ENCODE results near the gene TANK.
"Not testable (repeated sequence)": the region's sequence is repeated elsewhere in the genome, so short reads cannot be mapped to it uniquely, and the experiment has no call there.

Gene TANK

DNA sequence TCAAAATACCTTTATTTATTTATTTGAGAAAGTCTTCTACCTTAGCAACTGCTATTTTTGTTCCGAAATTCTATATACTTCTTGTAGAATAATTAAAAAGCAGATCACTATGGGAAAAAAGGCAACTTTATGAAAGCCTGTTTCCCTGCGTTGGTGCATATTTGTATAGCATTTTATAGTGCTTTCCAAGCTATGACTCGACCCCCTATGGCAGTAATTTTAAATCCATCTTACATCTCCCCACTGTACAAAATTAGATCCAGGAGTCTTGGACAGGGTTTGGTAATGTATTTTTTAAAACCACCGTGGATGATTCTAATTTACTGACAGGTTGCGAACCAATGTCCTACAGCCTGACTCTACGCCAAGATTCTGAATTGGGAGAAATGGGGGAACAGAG is 10.1 kb downstream of the TANK start:
- no peak for DNase-seq

DNA sequence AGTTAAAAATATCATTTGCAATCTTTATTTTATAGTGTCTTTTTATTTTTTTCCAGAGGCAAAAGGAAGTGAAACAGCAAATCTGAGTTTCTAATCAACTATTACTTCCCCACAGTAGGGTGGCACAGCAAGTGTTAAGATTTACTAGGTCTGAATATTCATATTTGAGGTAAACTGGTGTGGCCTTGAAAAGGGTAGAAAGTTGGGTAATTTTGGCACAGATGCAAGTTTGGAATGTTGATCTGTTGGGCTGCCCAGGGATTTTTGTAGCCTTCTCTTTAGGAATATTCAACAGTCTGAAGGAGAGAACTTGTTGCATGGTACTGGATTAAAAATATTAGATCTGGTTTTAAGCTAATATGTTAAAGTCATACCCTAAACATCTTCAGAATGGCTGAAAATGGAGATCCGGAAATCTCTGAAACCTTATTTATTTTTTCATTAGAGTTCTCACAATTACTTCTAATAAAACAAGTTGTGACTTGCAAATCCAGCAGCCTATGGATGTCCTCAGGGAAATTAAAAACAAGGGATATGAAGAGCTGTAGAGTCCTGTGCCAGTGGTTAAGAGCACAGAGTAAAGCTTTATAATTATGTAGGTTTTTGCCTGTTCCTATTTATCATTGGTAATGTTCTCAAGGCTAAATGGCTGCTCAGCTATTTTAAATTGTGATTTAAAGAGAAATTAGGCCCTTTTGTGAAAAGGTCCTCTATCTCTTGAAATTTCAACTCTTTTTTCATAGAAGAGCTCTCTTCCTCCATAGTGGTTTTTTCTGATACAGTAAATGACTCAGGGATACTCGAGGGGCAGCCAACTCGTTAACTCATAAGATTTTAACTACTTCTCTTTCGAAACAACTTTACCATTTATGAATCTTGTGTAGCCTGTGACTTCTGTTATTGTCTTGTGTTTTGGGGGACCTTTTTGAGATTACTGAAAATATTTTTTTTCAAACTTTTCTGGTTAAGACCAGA is 11.0 kb downstream of the TANK start:
- DNase-seq: no peak

DNA sequence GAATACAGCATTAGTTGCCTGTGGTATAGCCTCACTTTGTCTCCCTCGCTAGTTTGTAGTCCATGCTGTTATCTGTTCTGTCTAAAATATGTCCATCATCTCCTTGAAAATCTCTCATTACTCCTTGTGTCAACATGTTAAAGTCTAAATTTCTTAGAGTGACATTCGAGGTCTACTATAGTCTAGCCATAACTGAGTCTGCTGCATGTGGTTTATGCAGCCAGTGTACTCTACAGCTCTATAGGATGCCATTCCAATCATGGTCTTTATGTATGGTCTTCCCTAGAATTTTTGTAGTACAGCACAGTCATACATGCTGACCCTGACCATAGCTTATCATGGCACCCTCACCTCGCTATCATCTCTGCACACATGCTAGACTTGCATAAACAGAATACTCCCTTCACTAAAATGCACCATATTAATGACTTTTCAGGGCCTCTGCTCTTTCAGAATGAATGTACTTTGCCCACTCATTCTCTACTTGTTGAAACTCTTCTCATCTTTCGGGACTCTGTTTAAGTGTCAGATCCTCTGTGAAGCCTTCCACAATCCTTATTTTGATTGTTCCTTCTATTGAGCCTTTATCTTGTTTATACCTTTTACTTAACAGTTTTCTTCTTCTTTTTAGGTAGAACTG is 12.8 kb downstream of the TANK start:
- DNase-seq: peak; percentile 32 to 33

DNA sequence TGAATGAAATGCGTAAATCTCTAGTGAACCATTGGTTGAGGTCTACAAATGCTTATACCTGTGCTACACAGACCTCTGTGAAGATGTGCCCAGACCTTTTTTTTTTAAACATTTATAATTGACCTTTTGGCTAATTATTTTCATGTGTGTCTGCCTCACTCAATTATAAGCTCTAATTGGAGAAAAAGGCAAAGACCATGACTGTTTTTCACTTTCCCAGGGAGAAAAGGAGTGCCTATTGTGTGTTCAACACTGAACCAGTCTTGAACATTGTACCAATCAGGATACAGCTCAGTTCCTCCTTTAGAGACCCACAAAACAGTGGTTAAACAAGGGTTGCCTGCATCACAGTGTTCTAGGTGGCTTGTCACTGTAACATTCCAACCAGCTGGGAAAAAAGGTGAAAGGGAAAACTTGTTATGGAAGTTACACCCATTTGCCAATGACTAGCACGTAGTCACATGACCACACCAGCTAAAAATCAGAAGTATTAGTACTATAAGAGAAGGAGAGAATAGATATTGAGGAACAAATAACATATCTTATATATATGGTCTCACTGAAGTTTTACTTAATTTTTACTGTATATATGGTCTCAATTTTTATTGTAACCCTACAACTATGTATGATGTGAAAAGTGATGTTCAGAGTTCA is 13.4 kb downstream of the TANK start:
- no peak for DNase-seq

DNA sequence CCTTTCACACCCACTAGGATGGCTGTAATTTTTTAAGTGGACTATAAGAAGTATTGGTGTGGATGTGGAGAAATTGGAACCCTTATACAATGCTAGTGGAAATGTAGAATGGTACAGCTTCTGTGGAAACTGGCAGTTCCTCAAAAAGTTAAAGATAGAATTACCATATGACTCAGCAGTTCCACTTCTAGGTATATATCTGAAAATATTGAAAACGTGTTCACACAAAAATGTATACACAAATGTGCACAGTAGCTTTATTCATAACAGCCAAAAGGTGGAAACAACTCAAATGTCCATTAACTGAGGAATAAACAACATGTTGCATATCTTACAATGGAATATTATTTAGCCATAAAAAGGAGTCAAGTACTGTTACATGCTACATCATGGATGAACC is 17.7 kb downstream of the TANK start:
- DNase-seq: no peak

DNA sequence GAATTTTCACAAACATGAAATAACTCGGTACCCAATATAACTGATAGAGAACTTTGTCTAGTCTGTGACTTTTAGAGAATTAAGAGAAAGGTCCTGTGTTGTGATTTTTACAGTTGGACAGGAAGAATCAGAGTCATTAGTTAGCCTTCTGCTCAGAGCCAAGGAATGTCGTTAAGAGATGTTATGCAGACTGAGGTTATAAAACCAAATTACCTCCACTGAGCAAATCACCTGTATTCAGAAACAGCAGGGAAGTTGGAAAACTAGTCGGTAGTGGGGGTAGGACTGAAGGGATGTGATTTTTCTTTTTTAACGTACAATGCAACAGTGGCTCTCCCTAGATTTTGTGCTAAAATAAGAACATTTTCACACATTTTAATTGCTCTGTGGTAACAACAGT is 18.5 kb downstream of the TANK start:
- DNase-seq: no peak

DNA sequence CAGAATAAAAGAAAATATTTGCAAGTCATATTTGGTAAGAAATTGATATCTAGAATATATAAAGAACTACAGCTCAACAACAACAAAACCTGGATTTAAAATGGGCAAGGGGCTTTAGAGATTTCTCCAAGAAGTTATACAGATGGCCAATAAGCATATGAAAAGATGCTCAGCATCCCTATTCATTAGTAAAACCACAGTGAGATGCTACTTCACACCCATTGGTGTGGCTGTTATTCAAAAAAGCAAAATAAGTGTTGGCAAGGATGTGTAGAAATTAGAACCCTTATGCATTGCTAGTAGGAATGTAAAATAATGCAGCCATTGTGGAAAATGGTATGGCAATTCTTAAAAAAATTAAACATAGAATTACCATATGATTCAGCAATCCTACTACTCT is 29.8 kb downstream of the TANK start:
- DNase-seq: no peak

DNA sequence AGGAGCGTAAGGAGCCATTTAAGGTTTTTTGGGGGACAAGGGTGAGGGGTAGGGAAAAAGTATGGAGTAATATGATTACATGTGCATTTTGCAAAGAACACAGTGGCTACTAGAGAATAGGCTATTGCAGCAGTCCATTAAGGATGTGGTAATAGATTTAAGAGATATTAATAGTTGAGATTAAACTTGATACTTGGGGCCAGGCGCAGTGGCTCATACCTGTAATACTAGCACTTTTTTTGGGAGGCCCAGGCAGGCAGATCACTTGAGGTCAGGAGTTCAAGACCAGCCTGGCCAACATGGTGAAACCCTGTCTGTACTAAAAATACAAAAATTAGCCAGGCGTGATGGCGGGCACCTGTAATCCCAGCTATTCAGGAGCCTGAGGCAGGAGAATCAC is 35.4 kb downstream of the TANK start:
- not testable (repeated sequence) for DNase-seq

DNA sequence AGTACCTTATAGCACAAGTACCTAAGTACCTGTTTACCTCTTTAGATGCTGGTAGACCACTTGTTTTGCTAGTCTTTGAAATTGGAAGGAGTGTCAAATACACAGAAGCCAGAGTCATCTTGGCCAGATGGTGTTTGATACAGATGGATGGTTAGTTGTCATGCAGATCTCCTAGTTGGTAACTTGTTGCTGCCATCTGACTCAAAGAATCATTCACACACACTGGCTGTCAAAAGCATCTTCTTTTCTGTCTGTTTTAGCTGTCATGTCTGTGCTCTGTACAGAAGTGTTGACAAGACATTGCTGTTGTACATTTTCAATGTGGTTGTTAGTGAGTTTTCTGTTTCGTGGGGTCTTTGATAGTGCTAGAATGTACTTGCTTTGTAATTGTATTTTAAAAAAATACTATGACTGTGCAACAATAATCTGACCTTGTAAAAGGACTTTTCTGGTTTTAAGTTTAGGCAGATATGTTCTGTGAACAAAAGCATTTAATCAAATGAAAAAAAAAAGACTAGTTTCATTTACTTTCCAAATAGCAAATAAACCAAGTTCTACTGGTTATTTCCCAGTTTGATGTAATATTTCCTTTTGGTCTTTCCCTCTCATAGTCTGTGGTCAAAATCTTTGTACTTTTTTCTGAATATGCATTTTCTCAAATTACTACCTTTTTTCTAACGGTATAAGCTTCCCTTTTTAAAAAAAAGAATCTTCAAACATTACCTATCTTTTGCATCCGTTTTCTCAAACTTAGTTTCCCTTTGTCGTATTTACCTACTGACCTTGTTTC is 39.9 kb downstream of the TANK start:
- no peak for DNase-seq

DNA sequence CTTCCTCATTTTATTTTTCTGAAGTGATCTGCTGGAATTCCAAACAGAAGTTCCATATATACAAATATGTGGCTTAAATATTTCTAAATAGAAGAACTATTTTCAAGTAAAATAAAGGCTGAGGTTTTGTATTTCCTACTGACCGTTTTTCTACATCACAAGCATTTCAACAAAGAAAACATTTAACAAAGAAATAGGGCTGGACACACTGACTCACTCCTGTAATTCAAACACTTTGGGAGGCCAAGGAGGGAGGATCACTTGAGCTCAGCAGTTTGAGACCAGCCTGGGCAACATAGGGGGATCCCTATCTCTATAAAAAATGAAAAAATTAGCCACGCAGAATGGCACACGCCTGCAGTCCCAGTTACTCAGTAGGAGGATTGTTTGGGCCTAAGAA is 44.6 kb downstream of the TANK start:
- no peak for DNase-seq

DNA sequence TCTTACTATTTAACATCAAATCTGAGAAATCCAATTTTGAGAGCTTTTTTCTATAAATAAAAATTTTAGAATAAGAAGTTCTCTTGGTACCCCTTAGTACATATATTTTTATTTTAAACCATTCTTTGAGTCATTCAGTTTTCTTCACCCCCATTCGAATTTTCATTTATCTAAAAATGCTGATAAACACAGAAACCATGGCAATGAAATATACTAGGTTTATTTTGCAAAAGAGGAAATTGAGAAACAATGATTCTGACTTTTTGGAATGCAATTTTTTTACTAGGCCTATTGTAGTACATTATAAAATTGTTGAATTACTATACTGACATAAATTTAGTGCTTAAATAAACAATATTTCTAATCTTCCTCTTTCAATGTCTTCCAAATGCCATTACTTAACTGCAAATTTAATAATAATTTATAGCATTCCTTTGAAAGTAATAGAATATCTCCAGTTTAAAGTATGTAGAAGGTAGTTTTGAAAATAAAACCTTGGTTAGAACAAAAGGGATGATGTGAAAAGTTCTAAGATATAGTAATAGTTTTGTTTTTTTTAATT is 46.3 kb downstream of the TANK start:
- no peak for DNase-seq

DNA sequence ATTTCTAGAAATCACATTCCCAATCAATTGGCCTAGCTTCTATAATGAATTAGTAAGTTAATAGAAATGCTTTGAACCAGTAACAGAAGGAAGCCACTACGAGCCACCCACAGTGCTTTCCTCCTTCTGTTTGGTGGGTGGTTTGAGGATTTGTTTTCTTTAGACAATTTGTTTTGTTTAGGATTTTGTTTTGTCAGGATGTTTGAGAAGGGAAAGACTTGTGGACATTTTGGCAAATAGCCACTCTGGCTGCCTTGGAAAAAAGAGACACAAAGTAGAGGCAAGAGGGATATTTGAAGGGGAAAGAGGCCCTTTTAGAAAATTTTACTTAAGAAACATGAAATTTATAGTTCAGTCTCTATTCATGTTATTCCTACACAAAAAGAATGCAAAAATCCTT is 47.7 kb downstream of the TANK start:
- DNase-seq: no peak

DNA sequence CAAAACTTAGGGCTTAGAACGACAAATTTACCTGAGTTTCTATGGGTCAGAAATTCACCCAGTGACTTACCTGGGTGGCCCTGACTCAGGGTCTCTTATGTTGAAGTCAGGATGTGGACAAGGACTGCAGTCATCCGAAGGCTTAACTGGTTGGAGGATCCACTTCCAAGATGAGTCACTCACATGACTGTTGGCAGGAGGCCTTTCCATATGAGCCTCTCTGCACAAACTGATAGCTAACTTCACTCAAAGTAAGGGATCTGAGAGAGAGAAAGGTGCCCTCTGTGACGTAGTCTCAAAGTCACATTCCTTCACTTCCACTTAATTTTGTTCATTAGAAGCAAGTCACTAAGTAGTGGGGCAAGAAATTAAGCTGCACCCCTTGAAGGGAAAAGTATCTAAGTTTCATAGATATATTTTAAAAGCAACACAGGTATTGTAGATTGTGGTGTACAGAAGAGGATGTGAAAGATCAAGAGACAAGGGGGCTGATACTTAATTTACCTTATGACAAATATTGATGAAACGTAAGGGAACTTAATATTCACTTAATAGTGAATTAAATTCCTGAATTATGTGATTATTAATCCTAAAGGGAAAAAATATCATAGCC is 48.4 kb downstream of the TANK start:
- DNase-seq: no peak

DNA sequence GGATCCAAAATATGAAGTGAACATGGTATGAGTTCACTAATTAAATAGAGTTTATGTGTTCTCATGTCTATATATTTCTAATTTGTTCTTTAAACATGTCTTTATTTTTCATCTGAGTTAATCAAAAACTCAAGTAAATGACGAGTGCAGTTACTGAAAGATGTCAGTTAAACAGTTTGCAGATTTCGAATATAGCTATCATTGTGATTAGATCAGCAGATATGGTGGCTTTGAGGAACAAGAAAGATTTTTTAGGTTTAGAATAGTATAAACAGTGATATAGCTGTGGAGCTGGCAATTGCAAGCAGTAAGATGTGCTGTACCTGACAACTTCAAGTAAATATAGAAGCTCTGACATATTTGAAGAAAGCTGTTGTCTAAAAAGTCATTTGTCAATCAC is 49.7 kb downstream of the TANK start:
- no peak for DNase-seq

DNA sequence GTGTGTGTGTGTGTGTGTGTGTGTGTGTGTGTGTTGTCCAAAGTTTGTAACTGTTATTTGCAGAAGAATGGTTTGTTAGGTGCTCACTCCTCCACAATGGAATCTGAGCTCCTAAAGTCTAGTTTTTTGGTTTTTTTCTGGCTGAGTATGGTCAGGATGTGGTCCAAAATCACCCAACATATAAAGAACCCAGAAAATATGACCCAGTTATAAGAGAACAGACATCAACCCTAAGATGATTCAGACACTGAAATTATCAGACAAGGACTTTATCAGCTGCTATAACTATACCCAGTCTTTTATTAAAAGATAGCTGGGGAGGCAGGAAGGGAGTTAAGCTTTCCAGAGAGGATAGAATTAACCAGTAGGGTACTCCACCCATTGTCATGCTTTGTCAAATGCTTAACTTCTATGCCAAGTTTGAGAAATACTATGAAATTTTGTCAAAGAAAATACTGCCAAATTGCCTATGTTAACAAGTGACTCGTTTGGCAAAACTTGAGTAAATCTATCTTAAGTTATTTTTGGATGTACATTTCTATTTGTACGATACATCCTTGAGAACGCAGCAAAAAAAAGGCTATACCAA is 57.5 kb downstream of the TANK start:
- no peak for DNase-seq

DNA sequence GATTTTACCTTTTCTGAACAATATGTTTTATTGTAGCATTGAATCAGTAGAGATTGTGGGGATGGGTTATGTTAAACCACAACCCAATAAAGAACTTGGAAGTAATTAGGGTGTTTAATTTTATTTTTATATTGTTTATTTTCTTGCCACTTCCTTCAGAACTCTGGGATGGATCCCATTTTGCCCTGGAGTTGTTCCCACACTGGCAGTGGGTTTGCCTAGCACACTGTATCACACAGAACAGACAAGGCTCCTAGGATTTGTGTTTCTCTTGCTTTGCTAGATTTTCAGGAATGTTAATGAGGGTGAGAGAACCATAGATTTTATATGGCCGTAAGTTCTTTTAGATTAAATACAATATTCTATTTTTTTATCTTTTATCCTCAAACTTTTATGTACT is 59.0 kb downstream of the TANK start:
- DNase-seq: no peak

DNA sequence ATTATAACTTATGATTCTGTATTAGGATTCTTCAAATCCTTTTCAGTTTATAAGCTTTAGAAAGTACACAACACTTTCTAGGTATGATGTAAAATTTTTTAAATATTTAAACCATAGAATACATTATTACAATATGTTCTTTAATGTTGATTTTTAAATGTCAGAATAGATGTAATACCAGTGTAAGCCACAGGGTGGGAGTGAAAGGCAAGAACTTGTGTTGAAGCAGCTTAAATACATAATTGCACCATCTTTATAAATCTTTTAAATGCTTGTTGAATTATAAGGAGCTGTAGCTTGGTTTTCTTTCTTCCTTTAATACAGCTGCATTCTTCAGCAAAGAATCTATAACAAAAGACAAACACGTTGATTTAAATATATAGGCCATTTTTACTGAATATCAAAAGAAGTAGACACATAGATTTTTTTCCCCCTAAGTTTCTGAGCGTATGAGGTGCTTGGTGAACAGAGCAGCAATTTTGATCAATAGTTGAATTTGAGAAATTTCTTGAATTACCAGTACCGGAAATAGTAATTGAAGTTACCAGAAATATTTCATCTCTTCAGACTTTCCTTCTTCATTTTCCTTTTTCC is 63.0 kb downstream of the TANK start:
- DNase-seq: no peak

DNA sequence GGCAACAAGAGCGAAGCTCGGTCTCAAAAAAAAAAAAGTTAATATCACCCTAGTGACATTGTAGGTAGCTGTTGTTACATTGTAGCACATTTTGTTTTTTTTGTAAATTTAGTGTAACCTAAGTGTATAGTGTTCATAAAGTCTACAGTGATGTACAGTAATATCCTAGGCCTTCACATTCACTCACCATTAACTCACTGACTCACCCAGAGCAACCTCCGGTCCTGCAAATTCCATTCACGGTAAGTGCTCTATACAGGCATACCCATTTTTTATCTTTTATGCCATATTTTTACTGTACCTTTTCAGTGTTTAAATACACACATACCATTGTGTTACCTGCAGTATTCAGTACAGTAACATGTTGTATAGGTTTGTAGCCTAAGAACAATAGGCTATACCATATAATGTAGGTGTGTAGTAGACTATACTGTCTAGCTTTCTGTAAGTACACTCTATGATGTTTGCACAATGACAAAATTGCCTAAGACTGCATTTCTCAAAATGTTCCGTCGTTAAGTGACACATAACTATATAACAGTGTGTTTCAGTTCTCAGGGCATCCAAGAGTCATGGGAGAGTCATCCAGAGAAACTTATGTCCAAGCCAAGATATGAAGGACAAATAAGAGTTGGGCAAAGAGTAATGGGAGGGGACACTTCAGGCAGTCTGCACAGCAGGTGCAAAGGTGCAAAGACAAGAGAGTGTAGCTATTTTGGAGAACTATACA is 68.4 kb downstream of the TANK start:
- DNase-seq: no peak

DNA sequence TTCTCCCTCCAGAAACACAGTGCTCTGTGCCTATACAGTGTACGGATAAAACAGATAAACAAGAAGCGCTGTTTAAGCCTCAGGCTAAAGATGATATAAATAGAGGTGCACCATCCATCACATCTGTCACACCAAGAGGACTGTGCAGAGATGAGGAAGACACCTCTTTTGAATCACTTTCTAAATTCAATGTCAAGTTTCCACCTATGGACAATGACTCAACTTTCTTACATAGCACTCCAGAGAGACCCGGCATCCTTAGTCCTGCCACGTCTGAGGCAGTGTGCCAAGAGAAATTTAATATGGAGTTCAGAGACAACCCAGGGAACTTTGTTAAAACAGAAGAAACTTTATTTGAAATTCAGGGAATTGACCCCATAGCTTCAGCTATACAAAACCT is 70.7 kb downstream of the TANK start:
- DNase-seq: no peak

DNA sequence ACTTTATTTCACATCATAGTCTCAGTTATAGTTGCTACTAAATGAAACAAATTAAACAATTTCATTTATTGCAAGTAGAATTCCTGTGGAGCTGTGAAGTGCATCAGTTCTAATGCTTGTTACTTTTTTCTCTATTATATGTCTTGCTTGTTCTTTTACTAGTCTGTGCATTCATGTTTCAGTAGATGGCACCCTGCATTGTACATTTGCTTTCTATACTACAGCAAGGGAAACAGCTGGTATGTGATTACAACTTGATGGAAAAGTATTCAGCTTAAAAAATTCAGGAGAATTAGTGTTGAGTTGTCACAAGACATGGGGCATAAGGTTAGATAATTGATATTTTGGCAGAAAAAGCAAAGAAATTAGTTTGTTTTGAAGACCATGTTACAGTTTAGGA is 72.3 kb downstream of the TANK start:
- DNase-seq: no peak

Measured in activated T-cell treated with anti-CD3 and anti-CD28 coated beads, Interleukin-2, amount 50 U/mL, for 48 hours (primary cell).